WI38 (cell line): ENCODE data around the gene BCOR.

Experiments used
- H3K4me3 ChIP-seq: 2 replicates; pipeline ENCODE4 v1.5.1; 2011; ENCODE audit warnings: low read depth, mild to moderate bottlenecking, control low read depth, low read length
- TF ChIP-seq, protein P1 (sequence below): IDR thresholded peaks from 2 replicates; pipeline ENCODE4 v1.5.1; 2012; ENCODE audit warnings: low read depth, mild to moderate bottlenecking, control low read depth, low read length

The BCOR gene

DNA sequence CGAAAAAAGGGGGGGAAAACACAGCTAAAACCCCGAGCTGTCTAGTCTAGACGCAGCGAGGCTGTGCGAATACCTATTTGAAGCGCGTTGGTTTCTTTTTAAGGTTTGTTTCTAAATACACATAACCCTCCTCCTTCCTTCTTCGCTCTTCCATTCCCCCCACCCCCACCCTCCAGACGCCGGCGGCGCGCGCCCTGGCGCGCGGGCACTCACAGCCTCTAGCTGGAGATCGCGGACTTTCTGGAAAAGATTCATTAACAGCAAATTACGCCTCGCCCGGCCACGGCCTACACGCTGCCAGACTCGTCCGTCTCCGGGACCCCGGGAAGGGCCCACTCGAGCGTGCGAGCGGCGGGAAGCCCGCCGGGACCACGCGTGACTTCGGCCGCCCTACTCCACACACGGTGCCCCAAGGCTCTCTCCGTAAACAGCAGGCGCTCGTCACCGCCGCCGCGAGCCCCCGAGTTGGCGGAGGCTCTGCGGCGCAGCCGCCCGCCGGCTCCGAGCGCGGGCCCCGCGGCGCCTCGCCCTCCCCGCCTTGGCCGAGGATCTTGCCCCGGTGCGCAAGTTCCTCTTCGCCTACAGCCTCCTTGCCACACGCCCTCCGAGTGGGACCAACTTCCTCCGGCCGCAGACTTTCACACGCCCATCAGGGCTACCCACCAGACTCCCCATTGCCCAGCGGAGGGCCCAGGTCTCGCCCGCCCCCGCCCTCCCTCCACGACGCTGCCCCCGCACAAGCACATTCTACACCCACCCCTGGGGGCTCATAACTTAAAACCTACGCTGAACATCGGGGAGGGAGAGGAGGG, 2.0 kb downstream of the BCOR start:
- TF ChIP-seq, protein P1, sequence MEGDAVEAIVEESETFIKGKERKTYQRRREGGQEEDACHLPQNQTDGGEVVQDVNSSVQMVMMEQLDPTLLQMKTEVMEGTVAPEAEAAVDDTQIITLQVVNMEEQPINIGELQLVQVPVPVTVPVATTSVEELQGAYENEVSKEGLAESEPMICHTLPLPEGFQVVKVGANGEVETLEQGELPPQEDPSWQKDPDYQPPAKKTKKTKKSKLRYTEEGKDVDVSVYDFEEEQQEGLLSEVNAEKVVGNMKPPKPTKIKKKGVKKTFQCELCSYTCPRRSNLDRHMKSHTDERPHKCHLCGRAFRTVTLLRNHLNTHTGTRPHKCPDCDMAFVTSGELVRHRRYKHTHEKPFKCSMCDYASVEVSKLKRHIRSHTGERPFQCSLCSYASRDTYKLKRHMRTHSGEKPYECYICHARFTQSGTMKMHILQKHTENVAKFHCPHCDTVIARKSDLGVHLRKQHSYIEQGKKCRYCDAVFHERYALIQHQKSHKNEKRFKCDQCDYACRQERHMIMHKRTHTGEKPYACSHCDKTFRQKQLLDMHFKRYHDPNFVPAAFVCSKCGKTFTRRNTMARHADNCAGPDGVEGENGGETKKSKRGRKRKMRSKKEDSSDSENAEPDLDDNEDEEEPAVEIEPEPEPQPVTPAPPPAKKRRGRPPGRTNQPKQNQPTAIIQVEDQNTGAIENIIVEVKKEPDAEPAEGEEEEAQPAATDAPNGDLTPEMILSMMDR = no peak
- H3K4me3 ChIP-seq = peak overlapping the region; percentile 63

DNA sequence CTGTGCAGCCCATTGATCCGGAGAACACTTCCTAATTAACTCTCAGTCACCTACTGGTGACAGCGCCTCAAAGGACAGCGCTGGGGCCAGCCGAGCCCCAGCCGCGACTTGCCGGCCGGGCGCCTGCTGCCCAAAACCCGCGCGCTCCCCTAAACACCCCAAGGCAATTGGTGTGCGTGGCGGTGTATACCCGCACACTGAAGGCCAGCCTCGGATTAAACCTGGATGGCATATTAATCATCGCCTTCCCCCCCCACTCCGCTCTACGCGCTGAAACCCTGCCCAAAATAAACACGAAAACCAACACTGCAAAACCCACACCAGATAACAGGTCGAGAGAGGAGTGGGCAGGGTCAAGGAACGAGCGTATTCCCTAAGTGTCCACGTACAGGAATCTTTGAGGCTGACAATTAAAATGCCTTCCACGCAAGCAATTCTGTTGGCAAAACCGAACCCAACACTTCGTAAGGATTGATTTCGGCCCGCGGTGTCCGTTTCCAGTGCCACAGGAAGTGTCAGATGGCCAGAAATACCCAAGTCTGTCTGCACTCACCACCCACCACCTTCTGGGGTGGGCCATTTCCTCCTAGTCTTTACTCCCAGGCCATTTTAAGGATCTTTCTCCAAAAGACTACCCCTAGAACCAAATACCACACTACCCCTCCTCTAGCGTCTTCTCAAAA, 2.7 kb downstream of the BCOR start:
- peak overlapping the region; percentile 63 for H3K4me3 ChIP-seq
- TF ChIP-seq, protein P1 = no peak

DNA sequence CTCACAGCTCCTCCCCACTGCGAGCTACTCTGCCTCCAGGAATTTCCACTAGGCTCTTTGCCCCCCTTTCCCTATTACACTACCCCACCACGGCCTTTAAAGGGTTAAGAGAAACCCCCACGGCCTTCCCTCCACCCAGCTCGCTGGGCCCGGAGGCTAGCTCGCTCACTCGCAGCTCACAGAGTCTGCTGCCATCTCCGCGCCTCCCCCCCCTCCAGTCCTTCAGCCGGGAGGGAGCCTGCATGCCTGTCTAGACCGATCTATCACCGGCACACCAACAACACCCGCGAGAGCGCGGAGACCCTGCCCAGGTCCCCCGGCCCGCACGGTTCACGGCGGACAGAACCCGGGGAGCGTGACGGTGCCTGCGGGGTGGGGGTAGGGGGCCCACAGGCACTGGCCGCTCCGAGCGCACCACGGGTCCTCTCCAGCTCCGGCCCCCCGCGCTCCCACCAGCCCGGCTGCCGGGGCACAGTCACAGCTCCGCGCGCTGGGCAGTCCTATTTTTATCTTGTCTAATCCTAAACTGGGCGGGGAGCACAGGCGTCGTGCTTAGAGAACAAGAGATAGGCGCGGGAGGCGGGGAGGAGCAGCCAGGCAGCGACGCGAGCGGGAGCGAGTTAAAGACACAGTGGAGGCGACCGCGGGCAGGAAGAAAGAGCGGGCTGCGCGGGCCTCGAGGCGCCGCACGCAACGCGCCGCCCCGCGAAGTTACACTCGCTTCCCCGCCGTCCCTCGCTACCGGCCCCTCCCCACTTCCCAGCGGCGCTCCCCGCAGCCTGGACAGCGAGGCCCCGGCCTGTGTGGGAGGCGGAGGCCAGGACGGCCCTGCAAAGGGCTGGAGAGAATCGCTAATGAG, 3.5 kb downstream of the BCOR start:
- H3K4me3 ChIP-seq = peak overlapping the region; percentile 63
- TF ChIP-seq, protein P1 = no peak

DNA sequence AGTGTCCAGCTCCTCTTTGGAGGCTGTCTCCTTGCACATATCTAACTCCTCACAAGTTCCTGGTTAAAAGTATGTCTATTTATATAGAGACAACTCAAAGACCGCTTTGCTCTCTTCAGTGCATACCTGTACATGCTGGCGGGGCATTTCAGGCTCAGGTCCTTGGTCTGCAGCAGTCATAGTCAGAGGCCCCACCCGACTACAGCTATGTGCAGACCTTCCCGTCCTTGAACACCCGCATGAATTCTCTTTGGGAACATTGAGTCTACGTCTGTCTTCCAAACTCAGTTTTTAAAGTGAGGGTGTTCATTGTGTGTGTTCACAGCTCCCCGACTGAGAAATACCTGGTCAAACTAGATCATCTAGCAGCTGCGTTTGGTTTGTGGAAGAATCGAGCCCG, 4.2 kb downstream of the BCOR start:
- TF ChIP-seq, protein P1 = no peak
- H3K4me3 ChIP-seq = peak overlapping the region; percentile 63

DNA sequence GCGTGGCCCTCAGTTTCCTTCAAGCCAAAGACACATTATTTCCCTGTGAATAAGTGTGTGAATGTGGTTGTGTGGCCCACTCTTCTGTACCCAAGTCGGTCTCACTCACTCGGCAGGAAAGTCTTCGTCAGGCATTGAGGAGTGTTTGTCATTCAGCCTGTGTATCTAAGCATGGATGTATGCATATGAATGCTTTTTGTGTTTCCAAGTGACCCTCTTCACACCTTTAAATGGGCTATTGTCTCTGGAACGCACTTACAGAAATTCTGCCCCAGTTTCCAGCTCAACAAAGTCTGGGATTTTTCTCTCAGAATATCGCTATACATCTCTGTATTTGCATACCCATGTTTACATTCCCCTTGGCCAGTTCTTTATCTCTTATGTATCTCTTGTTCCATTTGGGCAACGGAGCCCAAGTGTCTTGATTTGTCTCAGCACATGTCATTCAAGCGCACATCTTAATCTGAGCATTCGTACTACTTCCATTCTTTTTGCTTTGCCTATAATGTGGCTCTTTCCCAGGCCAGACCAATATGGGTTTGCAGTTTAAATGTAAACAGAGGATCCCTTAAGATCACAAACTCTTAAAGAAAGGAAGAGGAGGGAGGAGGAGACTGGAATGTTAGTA, 4.8 kb downstream of the BCOR start:
- TF ChIP-seq, protein P1 = no peak
- no peak overlapping the region for H3K4me3 ChIP-seq

DNA sequence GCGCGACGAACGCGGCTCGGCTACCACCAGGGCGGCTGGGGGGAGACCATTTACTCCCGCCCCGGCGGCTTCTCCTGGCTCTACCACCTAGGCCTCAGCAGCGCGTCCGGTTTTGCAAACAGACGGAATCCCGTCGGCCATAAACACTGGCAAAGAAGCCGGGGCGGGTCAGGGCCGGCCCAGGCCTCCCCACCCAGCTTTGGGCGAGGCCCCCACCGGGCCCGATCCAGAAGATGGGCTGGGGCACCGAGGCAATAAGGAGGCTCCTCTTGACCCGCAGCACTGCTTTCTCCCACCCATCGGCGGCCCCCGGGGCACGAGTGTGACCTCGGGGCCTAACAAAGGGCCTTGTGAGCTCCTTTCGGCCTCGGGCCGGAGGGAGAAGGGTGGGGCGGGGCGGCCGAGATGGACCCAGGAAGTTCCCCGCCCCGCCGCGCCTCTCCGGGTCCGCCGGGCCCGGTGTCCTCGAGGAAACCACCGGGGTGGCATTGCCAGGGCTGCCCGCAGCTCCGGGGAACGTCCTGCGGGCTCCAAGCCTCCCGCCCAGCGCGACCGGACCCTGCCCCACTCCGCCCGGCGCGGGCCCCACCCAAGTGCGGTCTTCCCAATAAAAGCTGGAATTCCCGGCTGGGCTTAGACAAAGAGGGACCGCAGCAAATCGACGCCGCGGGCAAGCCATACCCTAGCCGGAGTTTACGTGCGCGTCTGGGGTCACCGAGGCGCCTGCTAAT, 5.9 kb downstream of the BCOR start:
- no peak overlapping the region for H3K4me3 ChIP-seq
- TF ChIP-seq, protein P1 = no peak
